Keratinocyte (primary cell): ENCODE results near the gene PPIL4. TPM values are rescaled to one million over a fixed set of nuclear protein-coding genes. Genes with fewer than 3 reads are reported as not detected.
A peak's percentile ranks its signal among the peaks of the same experiment; 100 is the strongest.

Experiments
- DNase-seq: peaks from one replicate; pipeline ENCODE4 v3.0.0-alpha.2; 2011; ENCODE audit warnings: low read depth, missing footprints, low spot score
- FAIRE-seq: peaks from 2 replicates; lab custom pipeline; 2011; peaks lifted over from hg19 to GRCh38; lab: Jason Lieb, UNC
- H2AFZ ChIP-seq: 2 replicates; pipeline ENCODE4 v1.6.0; 2012; ENCODE audit warnings: low read length, control low read depth, inconsistent platforms; ENCODE audit not compliant: control insufficient read depth
- H3K27ac ChIP-seq: 2 replicates; pipeline ENCODE4 v1.5.1; 2011; ENCODE audit warnings: low read length; ENCODE audit not compliant: control insufficient read depth, insufficient read depth
- H3K27me3 ChIP-seq: 3 replicates; pipeline ENCODE4 v1.6.0; 2011; ENCODE audit warnings: low read length; ENCODE audit not compliant: control insufficient read depth, insufficient read depth; ENCODE audit errors: extremely low read depth
- H3K36me3 ChIP-seq, 2 experiments: 2 replicates in 1 of 2; 3 replicates in 1 of 2; pipeline ENCODE4 v1.5.1; 2011; ENCODE audit warnings: low read length in 2 of 2, mild to moderate bottlenecking in 1 of 2; ENCODE audit not compliant: control insufficient read depth in 2 of 2, insufficient read depth in 2 of 2; ENCODE audit errors: extremely low read depth in 1 of 2
- H3K4me1 ChIP-seq: 3 replicates; pipeline ENCODE4 v1.5.1; 2011; ENCODE audit warnings: low read length; ENCODE audit not compliant: control insufficient read depth, insufficient read depth; ENCODE audit errors: extremely low read depth
- H3K4me2 ChIP-seq: 3 replicates; pipeline ENCODE4 v1.6.0; 2011; ENCODE audit warnings: low read depth, low read length; ENCODE audit not compliant: control insufficient read depth, insufficient read depth; ENCODE audit errors: extremely low read depth
- H3K4me3 ChIP-seq, 3 experiments: fragments of 200-600 bp in 1 of 3; sonication (generic) in 1 of 3; 2 replicates in 2 of 3; 3 replicates in 1 of 3; pipeline ENCODE4 v1.5.1; 2011 to 2016; ENCODE audit warnings: low read length in 3 of 3, mild to moderate bottlenecking in 3 of 3, control low read depth in 2 of 3, inconsistent platforms in 1 of 3, low read depth in 1 of 3, mixed read lengths in 1 of 3, mixed run types in 1 of 3, moderate library complexity in 1 of 3; ENCODE audit not compliant: control insufficient read depth in 2 of 3, insufficient read depth in 2 of 3; ENCODE audit errors: extremely low read depth in 1 of 3
- H3K79me2 ChIP-seq: 2 replicates; pipeline ENCODE4 v1.6.0; 2012; ENCODE audit warnings: low read length; ENCODE audit not compliant: control insufficient read depth, insufficient read depth
- H3K9ac ChIP-seq: 3 replicates; pipeline ENCODE4 v1.6.0; 2011; ENCODE audit warnings: low read length; ENCODE audit not compliant: control insufficient read depth, insufficient read depth; ENCODE audit errors: extremely low read depth
- H3K9me1 ChIP-seq: 3 replicates; pipeline ENCODE4 v1.6.0; 2011; ENCODE audit warnings: low read length; ENCODE audit not compliant: control insufficient read depth, insufficient read depth; ENCODE audit errors: extremely low read depth
- H3K9me3 ChIP-seq: 2 replicates; pipeline ENCODE4 v1.5.1; 2012; ENCODE audit warnings: low read depth, low read length; ENCODE audit not compliant: control insufficient read depth
- H4K20me1 ChIP-seq: 3 replicates; pipeline ENCODE4 v1.6.0; 2011; ENCODE audit warnings: low read length; ENCODE audit not compliant: control insufficient read depth, insufficient read depth; ENCODE audit errors: extremely low read depth
- EZH2 ChIP-seq: IDR thresholded peaks from one replicate; pipeline ENCODE4 v1.6.1; 2012; ENCODE audit warnings: inconsistent platforms, mild to moderate bottlenecking, low read length, moderate library complexity
- dilution Hi-C: fragments of 300-500 bp; cut with MboI; formaldehyde crosslinking; loops from one replicate; pipeline ENCODE4 v1.7.0; 2020; ENCODE audit warnings: low sequenced_read_pairs; ENCODE audit not compliant: extremely low pct_ligation_motif_present
- polyA plus RNA-seq, 5 experiments: library from polyadenylated mRNA; depleted of rRNA in 3 of 5; stranded (reverse) in 3 of 5; stranded (forward) in 1 of 5; unstranded in 1 of 5; fragments of >200 nt; gene quantifications; 1 replicate in 1 of 5; 2 replicates in 3 of 5; 3 replicates in 1 of 5; pipeline versions ENCODE4 v1.2.1 to v1.2.3, GENCODE V29; 2011 to 2012; ENCODE audit warnings: missing spikeins in 2 of 5, low read depth in 1 of 5, low replicate concordance in 1 of 5
- TF ChIP-seq, protein P1 (sequence below), 3 experiments: IDR thresholded peaks in 1 of 3; conservative IDR thresholded peaks in 1 of 3; optimal IDR thresholded peaks in 1 of 3; 2 replicates in 2 of 3; 3 replicates in 1 of 3; pipeline versions ENCODE3 to v1.5.1; 2011; ENCODE audit warnings: low read length in 3 of 3, mild to moderate bottlenecking in 3 of 3, moderate library complexity in 2 of 3, control low read depth in 1 of 3, inconsistent platforms in 1 of 3; ENCODE audit not compliant: insufficient read depth in 2 of 3; ENCODE audit errors: extremely low read depth in 1 of 3

The PPIL4 gene
- polyA plus RNA-seq, 1 donor (not counting 4 experiments of a cell fraction or from before 2014, with no cell fraction given), result 14.0 TPM

GRCh38 chr6:149541139-149541538 lies 4.7 kb downstream of the PPIL4 start:
- no peaks in the 10 kb centered on the region for H3K9me1 ChIP-seq
- FAIRE-seq (no peak), DNase-seq (no peak)
- peaks cover 5 to 6% of the 10 kb centered on the region in 2 experiments for H3K36me3 ChIP-seq
- no peak overlapping the region for H2AFZ ChIP-seq
- H3K4me1 ChIP-seq, result peaks cover 16% of the 10 kb centered on the region
- no peak overlapping the region for H3K9ac ChIP-seq
- H3K79me2 ChIP-seq, result peaks cover 44% of the 10 kb centered on the region
- H3K27ac ChIP-seq, result no peak overlapping the region
- TF ChIP-seq EZH2, result no peak
- TF ChIP-seq, protein P1, sequence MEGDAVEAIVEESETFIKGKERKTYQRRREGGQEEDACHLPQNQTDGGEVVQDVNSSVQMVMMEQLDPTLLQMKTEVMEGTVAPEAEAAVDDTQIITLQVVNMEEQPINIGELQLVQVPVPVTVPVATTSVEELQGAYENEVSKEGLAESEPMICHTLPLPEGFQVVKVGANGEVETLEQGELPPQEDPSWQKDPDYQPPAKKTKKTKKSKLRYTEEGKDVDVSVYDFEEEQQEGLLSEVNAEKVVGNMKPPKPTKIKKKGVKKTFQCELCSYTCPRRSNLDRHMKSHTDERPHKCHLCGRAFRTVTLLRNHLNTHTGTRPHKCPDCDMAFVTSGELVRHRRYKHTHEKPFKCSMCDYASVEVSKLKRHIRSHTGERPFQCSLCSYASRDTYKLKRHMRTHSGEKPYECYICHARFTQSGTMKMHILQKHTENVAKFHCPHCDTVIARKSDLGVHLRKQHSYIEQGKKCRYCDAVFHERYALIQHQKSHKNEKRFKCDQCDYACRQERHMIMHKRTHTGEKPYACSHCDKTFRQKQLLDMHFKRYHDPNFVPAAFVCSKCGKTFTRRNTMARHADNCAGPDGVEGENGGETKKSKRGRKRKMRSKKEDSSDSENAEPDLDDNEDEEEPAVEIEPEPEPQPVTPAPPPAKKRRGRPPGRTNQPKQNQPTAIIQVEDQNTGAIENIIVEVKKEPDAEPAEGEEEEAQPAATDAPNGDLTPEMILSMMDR (optimal IDR thresholded peaks at IDR 0.05 in 1 of 3, IDR thresholded peaks at IDR 0.05 in 1 of 3, conservative IDR thresholded peaks at IDR 0.05 in 1 of 3; ENCODE audit: extremely low read depth in 1 of 3, insufficient read depth in 2 of 3, low read length in 3 of 3), result no peak
- dilution Hi-C loops, result no loop called here
- H3K4me3 ChIP-seq, result no peak overlapping the region
- H4K20me1 ChIP-seq, result no peaks in the 10 kb centered on the region
- H3K9me3 ChIP-seq, result no peaks in the 10 kb centered on the region
- no peaks in the 10 kb centered on the region for H3K27me3 ChIP-seq
- H3K4me2 ChIP-seq, result peak overlapping the region; percentile 22

GRCh38 chr6:149534742-149535141 lies 11.1 kb downstream of the PPIL4 start:
- no peak for DNase-seq
- no peaks in the 10 kb centered on the region for H4K20me1 ChIP-seq
- no peaks in the 10 kb centered on the region for H3K79me2 ChIP-seq
- H3K27ac ChIP-seq, result no peak overlapping the region
- no peaks in the 10 kb centered on the region for H3K27me3 ChIP-seq
- H2AFZ ChIP-seq, result no peak overlapping the region
- H3K36me3 ChIP-seq, result peaks cover 6 to 14% of the 10 kb centered on the region in 2 experiments
- no peak for FAIRE-seq
- H3K4me1 ChIP-seq, result no peaks in the 10 kb centered on the region
- H3K4me3 ChIP-seq, result no peak overlapping the region
- H3K9me1 ChIP-seq, result no peaks in the 10 kb centered on the region
- no peak overlapping the region for H3K4me2 ChIP-seq
- TF ChIP-seq, protein P1 (optimal IDR thresholded peaks at IDR 0.05 in 1 of 3, IDR thresholded peaks at IDR 0.05 in 1 of 3, conservative IDR thresholded peaks at IDR 0.05 in 1 of 3; ENCODE audit: extremely low read depth in 1 of 3, insufficient read depth in 2 of 3, low read length in 3 of 3), result no peak
- no peak for TF ChIP-seq EZH2
- dilution Hi-C loops, result no loop called here
- H3K9me3 ChIP-seq, result no peaks in the 10 kb centered on the region
- H3K9ac ChIP-seq, result no peak overlapping the region
